ENCODE measurements around the gene HS6ST1. TPM values are rescaled to one million over a fixed set of nuclear protein-coding genes. Genes with fewer than 3 reads are reported as not detected.
A peak's percentile ranks its signal among the peaks of the same experiment; 100 is the strongest.

HS6ST1 gene
- polyA plus RNA-seq, 1 donor (not counting 4 experiments of a cell fraction or from before 2014, with no cell fraction given) = 6.3 TPM

- Histone ChIP-seq H3K9me3 (ENCODE audit: control insufficient read depth, low read depth, low read length) (no peaks in the 10 kb centered on the region), H3K27ac (ENCODE audit: control insufficient read depth, insufficient read depth, low read length) (no peak overlapping the region), H2AFZ (ENCODE audit: control insufficient read depth, low read length) (no peak overlapping the region), H3K4me1 (ENCODE audit: control insufficient read depth, extremely low read depth, insufficient read depth, low read length) (peaks cover 5% of the 10 kb centered on the region), H3K4me3 (ENCODE audit: control insufficient read depth in 2 of 3, extremely low read depth in 1 of 3, insufficient read depth in 2 of 3, low read depth in 1 of 3, low read length in 3 of 3) (no peak overlapping the region), H3K4me2 (ENCODE audit: control insufficient read depth, extremely low read depth, insufficient read depth, low read depth, low read length) (no peak overlapping the region), H3K9me1 (ENCODE audit: control insufficient read depth, extremely low read depth, insufficient read depth, low read length) (no peaks in the 10 kb centered on the region), H3K79me2 (ENCODE audit: control insufficient read depth, insufficient read depth, low read length) (no peaks in the 10 kb centered on the region), H3K27me3 (ENCODE audit: control insufficient read depth, extremely low read depth, insufficient read depth, low read length) (no peaks in the 10 kb centered on the region), H4K20me1 (ENCODE audit: control insufficient read depth, extremely low read depth, insufficient read depth, low read length) (no peaks in the 10 kb centered on the region), H3K36me3 (ENCODE audit: control insufficient read depth in 2 of 2, extremely low read depth in 1 of 2, insufficient read depth in 2 of 2, low read length in 2 of 2) (no peaks in the 10 kb centered on the region), H3K9ac (ENCODE audit: control insufficient read depth, extremely low read depth, insufficient read depth, low read length) (no peak overlapping the region)
- FAIRE-seq = peak; percentile 23
- DNase-seq (ENCODE audit: low read depth, low spot score) = no peak
- no peak for TF ChIP-seq EZH2 (IDR thresholded peaks at IDR 0.05; ENCODE audit: low read length)
- TF ChIP-seq CTCF (optimal IDR thresholded peaks at IDR 0.05 in 1 of 3, IDR thresholded peaks at IDR 0.05 in 1 of 3, conservative IDR thresholded peaks at IDR 0.05 in 1 of 3; ENCODE audit: extremely low read depth in 1 of 3, insufficient read depth in 2 of 3, low read length in 3 of 3) = no peak
- dilution Hi-C loops (cut with MboI; ENCODE audit: extremely low pct_ligation_motif_present, low sequenced_read_pairs) = no loop called here
Measured at GRCh38 chr2:128362889-128363228, 44.2 kb upstream of the HS6ST1 start.

- H3K9ac ChIP-seq (ENCODE audit: control insufficient read depth, extremely low read depth, insufficient read depth, low read length) = no peak overlapping the region
- H3K4me3 ChIP-seq (ENCODE audit: control insufficient read depth in 2 of 3, extremely low read depth in 1 of 3, insufficient read depth in 2 of 3, low read depth in 1 of 3, low read length in 3 of 3) = no peak overlapping the region
- no peak overlapping the region for H2AFZ ChIP-seq (ENCODE audit: control insufficient read depth, low read length)
- H3K4me1 ChIP-seq (ENCODE audit: control insufficient read depth, extremely low read depth, insufficient read depth, low read length) = peaks cover 5% of the 10 kb centered on the region
- H3K4me2 ChIP-seq (ENCODE audit: control insufficient read depth, extremely low read depth, insufficient read depth, low read depth, low read length) = no peak overlapping the region
- TF ChIP-seq CTCF (optimal IDR thresholded peaks at IDR 0.05 in 1 of 3, IDR thresholded peaks at IDR 0.05 in 1 of 3, conservative IDR thresholded peaks at IDR 0.05 in 1 of 3; ENCODE audit: extremely low read depth in 1 of 3, insufficient read depth in 2 of 3, low read length in 3 of 3) (no peak), EZH2 (IDR thresholded peaks at IDR 0.05; ENCODE audit: low read length) (no peak)
- no peaks in the 10 kb centered on the region for H3K36me3 ChIP-seq (ENCODE audit: control insufficient read depth in 2 of 2, extremely low read depth in 1 of 2, insufficient read depth in 2 of 2, low read length in 2 of 2)
- H3K79me2 ChIP-seq (ENCODE audit: control insufficient read depth, insufficient read depth, low read length) = no peaks in the 10 kb centered on the region
- FAIRE-seq (no peak), DNase-seq (ENCODE audit: low read depth, low spot score) (no peak)
- no peaks in the 10 kb centered on the region for H3K9me3 ChIP-seq (ENCODE audit: control insufficient read depth, low read depth, low read length)
- H3K9me1 ChIP-seq (ENCODE audit: control insufficient read depth, extremely low read depth, insufficient read depth, low read length) = no peaks in the 10 kb centered on the region
- H3K27me3 ChIP-seq (ENCODE audit: control insufficient read depth, extremely low read depth, insufficient read depth, low read length) = no peaks in the 10 kb centered on the region
- H4K20me1 ChIP-seq (ENCODE audit: control insufficient read depth, extremely low read depth, insufficient read depth, low read length) = no peaks in the 10 kb centered on the region
- H3K27ac ChIP-seq (ENCODE audit: control insufficient read depth, insufficient read depth, low read length) = no peak overlapping the region
- dilution Hi-C loops (cut with MboI; ENCODE audit: extremely low pct_ligation_motif_present, low sequenced_read_pairs) = no loop called here
Measured at GRCh38 chr2:128362176-128362888, 43.7 kb upstream of the HS6ST1 start.
